Measurements from ENCODE around the gene CNTN5. TPM values are rescaled to one million over a fixed set of nuclear protein-coding genes. Genes with fewer than 3 reads are reported as not detected.

Gene CNTN5
- total and polyA plus RNA-seq, 10 of the 15 experiments (the other 5 are each of a cell fraction or from before 2014, with no cell fraction given), result 0.01 TPM; not detected in 9

- no peaks in the 10 kb centered on the region for H3K79me2 ChIP-seq (ENCODE audit: control insufficient read depth, insufficient read depth, low read length)
- 0% methylated on average over 2 of the region's 2 CpGs for WGBS (ENCODE audit: insufficient coverage, insufficient replicate concordance, low lambda C conversion rate, missing lambda C conversion rate)
- H2AFZ ChIP-seq (ENCODE audit: control insufficient read depth, low read depth, low read length), result no peak overlapping the region
- no peaks in the 10 kb centered on the region for H3K9me3 ChIP-seq (replicated peaks; ENCODE audit: control insufficient read depth, insufficient read depth, low read length)
- CTCF ChIA-PET, result no interaction called here
- in situ Hi-C loops (cut with MboI), result no loop called here
- H3K9ac ChIP-seq (ENCODE audit: control insufficient read depth, insufficient read depth, low read length), result no peak overlapping the region
- H3K27ac ChIP-seq (ENCODE audit: control insufficient read depth, insufficient read depth), result no peak overlapping the region
- no peaks in the 10 kb centered on the region for H3K27me3 ChIP-seq (replicated peaks in 1 of 2; ENCODE audit: control insufficient read depth in 2 of 2, insufficient read depth in 2 of 2, low read length in 1 of 2)
- POLR2A ChIA-PET, result no interaction called here
- RAD21 ChIA-PET (ENCODE audit: unreplicated experiment), result no interaction called here
- no peak overlapping the region for H3K4me2 ChIP-seq (ENCODE audit: control insufficient read depth, insufficient read depth)
- SMC1A ChIA-PET (ENCODE audit: uncharacterized antibody, unreplicated experiment), result no interaction called here
- H3K4me1 ChIP-seq (ENCODE audit: control insufficient read depth, insufficient read depth, low read length), result no peaks in the 10 kb centered on the region
- DNase-seq (ENCODE audit: low read depth, low spot score), result no peak
- no TSS peak for BruUV-seq (replicated peaks)
- ATAC-seq, result no peak
- intact Hi-C loops (cut with micrococcal nuclease; ENCODE audit: unreplicated experiment), result no loop called here
- TF ChIP-seq IKZF2 (IDR thresholded peaks at IDR 0.05), result no peak
- no peak for TF ChIP-seq CHD2 (IDR thresholded peaks at IDR 0.05; ENCODE audit: borderline replicate concordance, low read depth, low read length)
- no peak for TF ChIP-seq SREBF1 (IDR thresholded peaks at IDR 0.05; ENCODE audit: low read length)
- TF ChIP-seq BCLAF1 (IDR thresholded peaks at IDR 0.05), result no peak
- TF ChIP-seq ZBTB4 (CRISPR knock-in tag; IDR thresholded peaks at IDR 0.05), result no peak
- TF ChIP-seq ZZZ3 (IDR thresholded peaks at IDR 0.05; ENCODE audit: control insufficient read depth, insufficient read length, low read depth), result no peak
- TF ChIP-seq POU2F2 (IDR thresholded peaks at IDR 0.05; ENCODE audit: borderline replicate concordance, low read depth, low read length), result no peak
- no peak for TF ChIP-seq FOXM1 (IDR thresholded peaks at IDR 0.05; ENCODE audit: low read depth, low read length)
- TF ChIP-seq YY1 (IDR thresholded peaks at IDR 0.05; ENCODE audit: low read depth, low read length), result no peak
- TF ChIP-seq ZNF274 (IDR thresholded peaks at IDR 0.05; ENCODE audit: insufficient read depth, insufficient read length), result no peak
- TF ChIP-seq PAX5 (IDR thresholded peaks at IDR 0.05; ENCODE audit: borderline replicate concordance, low read depth, low read length), result no peak
- TF ChIP-seq ATF3 (IDR thresholded peaks at IDR 0.05; ENCODE audit: borderline replicate concordance, extremely low read depth, low read depth, low read length), result no peak
- TF ChIP-seq IRF4 (IDR thresholded peaks at IDR 0.05; ENCODE audit: low read depth, low read length), result no peak
- H4K20me1 ChIP-seq (ENCODE audit: control insufficient read depth, insufficient read depth), result no peaks in the 10 kb centered on the region
- H3K4me3 ChIP-seq, result no peak overlapping the region
- no peaks in the 10 kb centered on the region for H3K36me3 ChIP-seq (ENCODE audit: control insufficient read depth in 2 of 2, insufficient read depth in 2 of 2, low read length in 1 of 2)
- FAIRE-seq, result no peak
These were observed 254.8 kb downstream of the CNTN5 start for GRCh38 chr11:99275521-99275920.
